K562 (cell line): ENCODE results near the gene NTM.

ENCODE experiments used
- ARNT ChIP-seq, 2 experiments: fragments of 450-650 bp; IDR thresholded peaks; 2 replicates each; pipeline ENCODE4 v1.6.1; 2016; ENCODE audit warnings: mild to moderate bottlenecking in 1 of 2
- CREB1 ChIP-seq, 2 experiments: sonication (generic) in 1 of 2; formaldehyde crosslinking in 1 of 2; IDR thresholded peaks; 2 replicates each; pipeline versions ENCODE4 v1.6.1 to v1.8.0; 2012 to 2022; ENCODE audit warnings: inconsistent platforms in 1 of 2, mild to moderate bottlenecking in 1 of 2, missing genetic modification reagents in 1 of 2, moderate library complexity in 1 of 2
- EP300 ChIP-seq: IDR thresholded peaks from 2 replicates; pipeline ENCODE4 v1.6.1; 2012; ENCODE audit warnings: low read length, improper control_type of control experiment
- JUN ChIP-seq, 2 experiments: sonication (generic) in 1 of 2; formaldehyde crosslinking in 1 of 2; IDR thresholded peaks; 2 replicates each; pipeline versions ENCODE4 v1.6.1 to v1.8.0; 2012 to 2022; ENCODE audit warnings: borderline replicate concordance in 2 of 2, mild to moderate bottlenecking in 2 of 2, improper control_type of control experiment in 1 of 2, low read depth in 1 of 2, low read length in 1 of 2, missing genetic modification reagents in 1 of 2
- NFE2L1 ChIP-seq: fragments of 450-650 bp; IDR thresholded peaks from 2 replicates; pipeline ENCODE4 v1.6.1; 2016; ENCODE audit warnings: missing genetic modification characterization, low read depth, mild to moderate bottlenecking, missing compliant biosample characterization, moderate library complexity, borderline replicate concordance
- POLR2AphosphoS5 ChIP-seq: IDR thresholded peaks from 2 replicates; pipeline ENCODE4 v1.6.1; 2011; ENCODE audit warnings: mild to moderate bottlenecking, low read depth, low read length, moderate library complexity; ENCODE audit not compliant: control insufficient read depth, insufficient read depth
- SMAD1 ChIP-seq: fragments of 150-350 bp; IDR thresholded peaks from 2 replicates; pipeline ENCODE4 v1.6.1; 2014; ENCODE audit warnings: low read length, low read depth; ENCODE audit not compliant: partially characterized antibody
- TF ChIP-seq, protein P1 (sequence below), 2 experiments: IDR thresholded peaks in 1 of 2; conservative IDR thresholded peaks in 1 of 2; 2 replicates each; pipeline ENCODE4 v1.6.1; 2016; ENCODE audit warnings: low read depth in 2 of 2, mild to moderate bottlenecking in 1 of 2, missing compliant biosample characterization in 1 of 2, missing genetic modification characterization in 1 of 2, moderate library complexity in 1 of 2
- TF ChIP-seq, protein P2 (sequence below), 2 experiments: fragments of 450-650 bp; formaldehyde crosslinking in 1 of 2; IDR thresholded peaks; 2 replicates each; pipeline versions ENCODE4 v1.4.0 to v1.6.1; 2014 to 2020; ENCODE audit warnings: mild to moderate bottlenecking in 2 of 2, borderline replicate concordance in 1 of 2, low read depth in 1 of 2
- TF ChIP-seq, protein P3 (sequence below), 3 experiments: IDR thresholded peaks in 2 of 3; conservative IDR thresholded peaks in 1 of 3; 2 replicates each; pipeline ENCODE4 v1.5.1; 2011 to 2012; ENCODE audit warnings: low read length in 3 of 3, mild to moderate bottlenecking in 3 of 3, control low read depth in 2 of 3, improper control_type of control experiment in 1 of 3, inconsistent platforms in 1 of 3, low read depth in 1 of 3, mixed read lengths in 1 of 3, moderate library complexity in 1 of 3; ENCODE audit not compliant: insufficient read depth in 2 of 3
- TF ChIP-seq, protein P4 (sequence below): fragments of 150-350 bp; conservative IDR thresholded peaks from 2 replicates; pipeline ENCODE4 v1.6.1; 2014; ENCODE audit warnings: low read length

DNA sequence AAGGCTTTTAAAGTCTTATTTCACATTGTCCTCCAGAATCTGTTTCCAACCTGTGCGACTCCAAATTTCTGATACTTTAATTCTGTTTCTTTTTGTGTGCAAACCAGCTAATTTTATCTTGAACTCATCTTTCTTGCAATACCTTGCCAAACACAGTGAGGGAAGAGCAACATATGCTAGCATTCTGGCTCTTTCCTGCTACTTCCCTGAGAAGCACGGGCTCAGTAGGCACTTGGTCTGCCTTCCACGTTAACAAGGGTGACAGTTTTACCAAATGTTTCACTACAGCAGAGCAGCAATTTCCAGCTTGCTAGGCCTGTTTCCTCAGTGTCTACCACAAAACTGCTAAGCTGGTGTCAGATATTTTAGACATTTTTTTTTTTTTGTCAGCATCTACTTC lies 405.8 kb downstream of the NTM start:
- TF ChIP-seq, protein P1, sequence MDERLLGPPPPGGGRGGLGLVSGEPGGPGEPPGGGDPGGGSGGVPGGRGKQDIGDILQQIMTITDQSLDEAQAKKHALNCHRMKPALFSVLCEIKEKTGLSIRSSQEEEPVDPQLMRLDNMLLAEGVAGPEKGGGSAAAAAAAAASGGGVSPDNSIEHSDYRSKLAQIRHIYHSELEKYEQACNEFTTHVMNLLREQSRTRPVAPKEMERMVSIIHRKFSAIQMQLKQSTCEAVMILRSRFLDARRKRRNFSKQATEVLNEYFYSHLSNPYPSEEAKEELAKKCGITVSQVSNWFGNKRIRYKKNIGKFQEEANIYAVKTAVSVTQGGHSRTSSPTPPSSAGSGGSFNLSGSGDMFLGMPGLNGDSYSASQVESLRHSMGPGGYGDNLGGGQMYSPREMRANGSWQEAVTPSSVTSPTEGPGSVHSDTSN (CRISPR knock-in tag; IDR thresholded peaks at IDR 0.05; ENCODE audit: low read depth): no peak
- TF ChIP-seq, protein P1 (tag; conservative IDR thresholded peaks at IDR 0.05; ENCODE audit: low read depth): no peak
- TF ChIP-seq POLR2AphosphoS5 (no peak), CREB1 (IDR thresholded peaks at IDR 0.05) (no peak), CREB1 (CRISPR knock-in tag; IDR thresholded peaks at IDR 0.05) (no peak), JUN (IDR thresholded peaks at IDR 0.05; ENCODE audit: borderline replicate concordance, low read depth, low read length) (no peak), JUN (CRISPR knock-in tag; IDR thresholded peaks at IDR 0.05; ENCODE audit: borderline replicate concordance) (no peak), NFE2L1 (tag) (no peak), EP300 (no peak), SMAD1 (no peak), ARNT (IDR thresholded peaks at IDR 0.05) (no peak)
- TF ChIP-seq, protein P2, sequence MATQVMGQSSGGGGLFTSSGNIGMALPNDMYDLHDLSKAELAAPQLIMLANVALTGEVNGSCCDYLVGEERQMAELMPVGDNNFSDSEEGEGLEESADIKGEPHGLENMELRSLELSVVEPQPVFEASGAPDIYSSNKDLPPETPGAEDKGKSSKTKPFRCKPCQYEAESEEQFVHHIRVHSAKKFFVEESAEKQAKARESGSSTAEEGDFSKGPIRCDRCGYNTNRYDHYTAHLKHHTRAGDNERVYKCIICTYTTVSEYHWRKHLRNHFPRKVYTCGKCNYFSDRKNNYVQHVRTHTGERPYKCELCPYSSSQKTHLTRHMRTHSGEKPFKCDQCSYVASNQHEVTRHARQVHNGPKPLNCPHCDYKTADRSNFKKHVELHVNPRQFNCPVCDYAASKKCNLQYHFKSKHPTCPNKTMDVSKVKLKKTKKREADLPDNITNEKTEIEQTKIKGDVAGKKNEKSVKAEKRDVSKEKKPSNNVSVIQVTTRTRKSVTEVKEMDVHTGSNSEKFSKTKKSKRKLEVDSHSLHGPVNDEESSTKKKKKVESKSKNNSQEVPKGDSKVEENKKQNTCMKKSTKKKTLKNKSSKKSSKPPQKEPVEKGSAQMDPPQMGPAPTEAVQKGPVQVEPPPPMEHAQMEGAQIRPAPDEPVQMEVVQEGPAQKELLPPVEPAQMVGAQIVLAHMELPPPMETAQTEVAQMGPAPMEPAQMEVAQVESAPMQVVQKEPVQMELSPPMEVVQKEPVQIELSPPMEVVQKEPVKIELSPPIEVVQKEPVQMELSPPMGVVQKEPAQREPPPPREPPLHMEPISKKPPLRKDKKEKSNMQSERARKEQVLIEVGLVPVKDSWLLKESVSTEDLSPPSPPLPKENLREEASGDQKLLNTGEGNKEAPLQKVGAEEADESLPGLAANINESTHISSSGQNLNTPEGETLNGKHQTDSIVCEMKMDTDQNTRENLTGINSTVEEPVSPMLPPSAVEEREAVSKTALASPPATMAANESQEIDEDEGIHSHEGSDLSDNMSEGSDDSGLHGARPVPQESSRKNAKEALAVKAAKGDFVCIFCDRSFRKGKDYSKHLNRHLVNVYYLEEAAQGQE (IDR thresholded peaks at IDR 0.05; ENCODE audit: borderline replicate concordance): no peak
- TF ChIP-seq, protein P2 (CRISPR knock-in tag; IDR thresholded peaks at IDR 0.05; ENCODE audit: low read depth): no peak
- TF ChIP-seq, protein P3, sequence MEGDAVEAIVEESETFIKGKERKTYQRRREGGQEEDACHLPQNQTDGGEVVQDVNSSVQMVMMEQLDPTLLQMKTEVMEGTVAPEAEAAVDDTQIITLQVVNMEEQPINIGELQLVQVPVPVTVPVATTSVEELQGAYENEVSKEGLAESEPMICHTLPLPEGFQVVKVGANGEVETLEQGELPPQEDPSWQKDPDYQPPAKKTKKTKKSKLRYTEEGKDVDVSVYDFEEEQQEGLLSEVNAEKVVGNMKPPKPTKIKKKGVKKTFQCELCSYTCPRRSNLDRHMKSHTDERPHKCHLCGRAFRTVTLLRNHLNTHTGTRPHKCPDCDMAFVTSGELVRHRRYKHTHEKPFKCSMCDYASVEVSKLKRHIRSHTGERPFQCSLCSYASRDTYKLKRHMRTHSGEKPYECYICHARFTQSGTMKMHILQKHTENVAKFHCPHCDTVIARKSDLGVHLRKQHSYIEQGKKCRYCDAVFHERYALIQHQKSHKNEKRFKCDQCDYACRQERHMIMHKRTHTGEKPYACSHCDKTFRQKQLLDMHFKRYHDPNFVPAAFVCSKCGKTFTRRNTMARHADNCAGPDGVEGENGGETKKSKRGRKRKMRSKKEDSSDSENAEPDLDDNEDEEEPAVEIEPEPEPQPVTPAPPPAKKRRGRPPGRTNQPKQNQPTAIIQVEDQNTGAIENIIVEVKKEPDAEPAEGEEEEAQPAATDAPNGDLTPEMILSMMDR (IDR thresholded peaks at IDR 0.05 in 2 of 3, conservative IDR thresholded peaks at IDR 0.05 in 1 of 3; ENCODE audit: insufficient read depth in 2 of 3, low read depth in 1 of 3, low read length in 3 of 3): no peak
- TF ChIP-seq, protein P4, sequence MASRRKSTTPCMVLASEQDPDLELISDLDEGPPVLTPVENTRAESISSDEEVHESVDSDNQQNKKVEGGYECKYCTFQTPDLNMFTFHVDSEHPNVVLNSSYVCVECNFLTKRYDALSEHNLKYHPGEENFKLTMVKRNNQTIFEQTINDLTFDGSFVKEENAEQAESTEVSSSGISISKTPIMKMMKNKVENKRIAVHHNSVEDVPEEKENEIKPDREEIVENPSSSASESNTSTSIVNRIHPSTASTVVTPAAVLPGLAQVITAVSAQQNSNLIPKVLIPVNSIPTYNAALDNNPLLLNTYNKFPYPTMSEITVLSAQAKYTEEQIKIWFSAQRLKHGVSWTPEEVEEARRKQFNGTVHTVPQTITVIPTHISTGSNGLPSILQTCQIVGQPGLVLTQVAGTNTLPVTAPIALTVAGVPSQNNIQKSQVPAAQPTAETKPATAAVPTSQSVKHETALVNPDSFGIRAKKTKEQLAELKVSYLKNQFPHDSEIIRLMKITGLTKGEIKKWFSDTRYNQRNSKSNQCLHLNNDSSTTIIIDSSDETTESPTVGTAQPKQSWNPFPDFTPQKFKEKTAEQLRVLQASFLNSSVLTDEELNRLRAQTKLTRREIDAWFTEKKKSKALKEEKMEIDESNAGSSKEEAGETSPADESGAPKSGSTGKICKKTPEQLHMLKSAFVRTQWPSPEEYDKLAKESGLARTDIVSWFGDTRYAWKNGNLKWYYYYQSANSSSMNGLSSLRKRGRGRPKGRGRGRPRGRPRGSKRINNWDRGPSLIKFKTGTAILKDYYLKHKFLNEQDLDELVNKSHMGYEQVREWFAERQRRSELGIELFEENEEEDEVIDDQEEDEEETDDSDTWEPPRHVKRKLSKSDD: no peak
